HG03571 (cell line): Measurements from ENCODE around the gene SDK1.
"Not testable (repeated sequence)": the region's sequence is repeated elsewhere in the genome, so short reads cannot be mapped to it uniquely, and the experiment has no call there.

Experiments used
- ATAC-seq: cut with Tn5 transposase; IDR thresholded peaks from one replicate; pipeline ENCODE4 v1.9.1; 2021; ENCODE audit not compliant: unreplicated experiment

The SDK1 gene

DNA sequence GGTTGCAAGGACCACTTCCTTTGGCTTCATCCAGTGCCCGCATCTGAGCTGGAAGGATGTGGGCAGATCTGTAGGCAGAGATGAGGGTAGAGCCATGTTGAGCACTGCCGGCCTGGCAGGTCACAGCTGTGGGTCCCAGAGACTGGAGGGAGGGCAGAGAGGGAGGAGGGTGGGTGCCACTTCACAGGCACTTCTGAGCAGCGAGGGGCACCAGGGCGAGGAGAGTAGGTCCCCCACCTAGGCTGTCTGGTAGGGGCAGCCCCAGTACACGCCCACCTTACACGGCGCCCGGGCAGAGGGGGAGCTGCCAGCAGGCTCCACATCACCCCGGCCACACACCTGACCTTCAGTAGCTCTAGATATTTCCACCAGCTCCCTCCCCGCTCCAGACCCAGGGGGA is 908.1 kb downstream of the SDK1 start:
- no peak for ATAC-seq

DNA sequence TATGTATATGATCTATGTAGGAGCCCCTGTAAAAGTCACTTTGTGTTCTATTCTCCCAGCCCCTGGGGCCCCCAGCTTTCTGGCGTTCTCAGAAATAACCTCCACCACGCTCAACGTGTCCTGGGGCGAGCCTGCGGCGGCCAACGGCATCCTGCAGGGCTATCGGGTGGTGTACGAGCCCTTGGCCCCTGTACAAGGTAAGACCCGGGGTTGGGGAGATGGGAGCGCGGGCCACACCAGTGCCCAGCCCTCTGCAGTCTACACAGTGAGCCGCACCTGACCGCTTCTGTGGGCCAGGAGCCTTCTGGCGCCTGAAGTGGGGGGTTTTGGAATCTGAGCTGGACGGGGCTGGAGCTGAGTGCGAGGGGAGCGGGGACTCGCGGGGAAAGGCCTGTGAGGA is 908.9 kb downstream of the SDK1 start:
- no peak for ATAC-seq

- ATAC-seq, result no peak
Measured at GRCh38 chr7:4210821-4211220, 909.8 kb downstream of the SDK1 start.

DNA sequence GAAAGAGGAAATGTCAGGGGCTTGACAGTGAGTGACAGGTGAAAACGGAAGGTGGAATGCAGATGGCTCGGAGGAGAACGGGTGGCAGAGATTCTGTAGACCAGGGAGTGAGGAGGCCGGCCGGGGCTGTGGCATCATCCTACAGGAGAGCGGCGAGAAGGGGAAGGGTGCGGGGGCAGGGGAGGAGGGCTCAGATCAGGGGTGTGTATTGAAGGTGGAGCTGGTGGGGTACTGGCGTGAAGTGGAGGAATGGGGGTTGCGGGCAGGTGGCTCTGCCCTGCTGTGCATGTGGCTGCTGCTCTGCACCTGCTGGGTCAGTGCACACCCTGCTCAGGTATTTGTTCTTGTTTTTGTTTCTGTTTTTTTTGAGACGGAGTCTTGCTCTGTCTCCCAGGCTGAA is 910.2 kb downstream of the SDK1 start:
- ATAC-seq, result no peak

DNA sequence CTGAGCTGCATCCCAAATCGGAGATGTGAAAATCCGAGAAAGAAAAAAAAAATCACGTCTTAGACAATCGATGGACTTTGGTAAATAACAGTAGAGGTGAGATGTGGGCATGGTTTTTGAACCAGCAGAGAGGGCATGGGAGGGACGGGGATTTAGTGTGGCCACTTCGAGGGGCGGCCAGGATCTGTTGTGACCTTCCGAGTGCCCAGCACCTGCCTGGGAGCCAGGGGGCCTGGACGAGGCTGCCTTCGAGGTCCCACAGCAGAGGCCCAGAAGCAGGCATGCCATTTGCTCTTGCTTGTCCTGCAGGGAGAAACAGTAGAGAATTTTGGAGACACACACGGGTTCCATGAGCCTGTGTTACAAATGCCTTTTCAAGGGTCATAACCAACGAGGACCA is 911.3 kb downstream of the SDK1 start:
- ATAC-seq, result no peak

- ATAC-seq, result no peak
Measured at GRCh38 chr7:4214291-4215155, 913.5 kb downstream of the SDK1 start.

GRCh38 chr7:4215176-4215720 is 914.2 kb downstream of the SDK1 start:
- ATAC-seq, result no peak

DNA sequence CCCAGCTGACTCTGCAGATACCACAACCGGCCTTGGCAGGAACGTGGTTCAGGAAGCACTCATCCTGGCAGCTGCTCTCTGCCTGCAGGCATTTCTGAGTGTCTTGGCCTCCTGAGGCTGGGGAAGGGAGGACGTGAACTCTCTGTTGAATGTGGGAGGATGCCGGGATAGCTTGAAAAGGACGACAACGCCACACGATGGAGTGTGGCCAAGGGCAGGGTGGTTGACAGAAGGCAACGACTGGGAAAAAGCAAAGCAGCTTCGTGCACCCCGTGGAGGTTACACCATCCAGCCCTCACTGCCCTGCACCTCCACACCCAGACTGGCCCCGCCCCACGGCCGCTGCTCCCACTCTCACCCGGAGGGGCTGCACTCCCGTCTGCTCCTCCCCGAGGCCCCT is 915.0 kb downstream of the SDK1 start:
- no peak for ATAC-seq

- not testable (repeated sequence) for ATAC-seq
Measured at GRCh38 chr7:4217126-4217660, 916.1 kb downstream of the SDK1 start.

DNA sequence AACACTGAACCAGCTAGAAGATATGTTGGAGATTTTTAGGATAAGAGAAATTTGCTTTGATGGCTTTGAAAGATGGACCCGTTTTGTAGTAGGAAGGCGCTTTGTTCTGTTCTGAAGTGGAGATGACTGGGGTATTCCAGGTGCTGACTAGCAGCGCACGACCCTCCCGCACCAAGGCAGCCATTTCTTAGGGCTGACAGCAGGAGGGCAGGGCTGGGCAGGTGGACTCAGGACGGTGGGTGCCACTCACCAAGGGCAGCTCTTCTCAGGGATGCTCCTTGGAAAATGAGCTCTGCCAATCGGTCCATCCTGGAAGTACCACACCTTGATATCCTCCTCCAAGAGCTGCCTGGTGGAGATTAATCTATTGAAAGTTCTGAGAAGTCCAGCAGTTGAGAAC is 917.4 kb downstream of the SDK1 start:
- no peak for ATAC-seq

- no peak for ATAC-seq
Measured at GRCh38 chr7:4220011-4220410, 919.0 kb downstream of the SDK1 start.

DNA sequence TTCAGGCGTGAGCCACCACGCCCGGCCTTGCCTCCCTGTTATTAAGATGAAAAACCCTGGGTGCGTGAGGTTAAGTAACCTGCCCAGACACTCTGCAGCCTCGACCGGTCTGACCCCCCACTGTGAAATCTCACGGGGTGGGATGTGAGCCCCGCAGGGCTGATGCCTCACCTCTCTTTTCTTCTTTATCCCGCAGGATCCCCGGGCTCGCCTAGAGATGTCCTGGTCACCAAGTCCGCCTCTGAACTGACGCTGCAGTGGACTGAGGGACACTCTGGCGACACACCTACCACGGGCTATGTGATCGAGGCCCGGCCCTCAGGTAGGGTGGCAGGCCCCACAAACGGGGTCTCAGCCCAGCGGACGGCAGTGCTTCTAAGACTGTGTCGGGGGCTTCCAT is 920.0 kb downstream of the SDK1 start:
- no peak for ATAC-seq

DNA sequence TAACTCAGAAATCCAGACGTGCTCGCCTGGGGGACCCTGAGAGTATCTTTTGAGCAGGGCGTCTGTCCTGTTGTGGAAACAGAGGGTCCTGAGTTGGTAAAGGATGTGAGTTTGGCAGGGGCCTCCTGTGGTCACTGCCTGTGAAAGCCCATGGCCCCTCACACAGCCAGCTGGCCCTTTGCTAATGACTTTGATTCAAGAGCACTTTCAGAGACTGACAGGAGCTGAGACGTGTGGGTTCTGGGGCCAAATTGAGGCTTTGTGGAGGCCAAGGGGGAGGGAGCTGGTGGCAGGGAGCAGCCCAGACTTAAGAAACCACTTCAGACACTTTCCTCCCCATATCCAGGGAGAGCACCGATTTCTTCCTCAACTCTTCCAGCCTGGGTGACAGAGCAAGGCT is 921.6 kb downstream of the SDK1 start:
- no peak for ATAC-seq

DNA sequence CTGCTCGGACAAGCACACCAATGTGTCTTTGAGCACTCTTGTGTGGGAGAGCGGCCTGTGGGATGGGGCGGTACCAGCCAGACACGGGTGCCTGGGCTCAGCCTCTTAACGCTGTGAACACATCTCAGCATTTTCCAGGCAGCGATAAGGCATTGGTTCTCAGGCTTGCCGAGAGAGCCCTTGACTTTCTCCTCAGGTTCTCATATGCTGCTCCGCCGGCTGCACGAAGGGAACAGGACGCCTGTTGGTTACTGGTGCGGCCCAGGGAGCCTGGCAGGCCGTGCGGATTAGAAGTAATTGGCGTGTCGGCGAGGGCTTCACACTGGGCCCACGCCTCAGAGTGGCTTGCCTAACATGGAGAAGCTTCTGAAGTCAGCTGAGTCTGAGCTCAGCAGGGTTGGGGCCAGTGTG is 924.3 kb downstream of the SDK1 start:
- ATAC-seq, result no peak

GRCh38 chr7:4225881-4226523 is 925.0 kb downstream of the SDK1 start:
- ATAC-seq, result no peak

GRCh38 chr7:4226524-4226882 is 925.5 kb downstream of the SDK1 start:
- no peak for ATAC-seq

GRCh38 chr7:4227105-4228010 is 926.3 kb downstream of the SDK1 start:
- no peak for ATAC-seq

GRCh38 chr7:4230352-4230751 is 929.3 kb downstream of the SDK1 start:
- ATAC-seq, result no peak

GRCh38 chr7:4233146-4233545 is 932.1 kb downstream of the SDK1 start:
- no peak for ATAC-seq

DNA sequence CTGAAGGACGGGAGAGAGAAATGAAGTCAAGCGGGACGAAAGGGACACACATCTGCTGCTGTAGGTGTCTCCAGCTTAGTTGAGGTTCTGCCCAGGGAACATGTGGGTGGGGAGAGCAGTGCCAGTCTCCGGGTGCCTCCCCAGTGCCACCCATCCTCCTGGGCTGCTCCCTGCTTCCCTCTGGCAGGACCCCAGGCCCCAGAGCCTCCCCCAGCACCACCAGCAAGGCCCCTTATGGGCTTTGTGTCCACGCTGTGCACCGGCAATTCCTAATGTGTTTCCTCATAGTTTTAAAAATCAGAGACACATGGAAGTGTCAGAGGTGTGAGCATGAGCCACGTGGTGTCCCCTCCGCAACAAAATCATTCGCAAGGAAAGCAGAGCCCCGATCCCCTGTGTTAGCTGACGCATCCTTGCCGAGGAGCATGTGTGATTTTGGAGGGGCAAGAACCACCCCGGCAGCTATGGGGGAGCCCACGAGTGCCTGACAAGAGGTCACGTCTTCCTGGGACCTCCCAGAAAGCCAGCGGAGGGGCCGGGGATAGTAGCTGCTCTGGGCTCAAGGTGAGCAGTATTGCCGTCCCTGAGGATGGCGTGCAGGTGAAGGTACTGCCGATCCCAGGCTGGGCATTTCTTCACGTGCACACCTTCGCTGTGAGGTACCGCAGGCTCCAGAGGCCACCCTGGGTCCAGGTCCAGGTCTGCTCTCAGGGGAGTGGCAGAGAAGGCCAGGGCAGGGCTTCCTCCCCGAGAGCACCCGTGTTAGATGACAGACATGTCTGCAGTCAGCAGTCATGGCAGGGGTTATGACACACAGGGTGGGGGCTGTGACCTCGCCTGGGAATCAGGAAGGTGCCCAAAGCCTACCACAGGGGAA is 932.8 kb downstream of the SDK1 start:
- no peak for ATAC-seq
